ENCODE data around the gene MPDZ. TPM values are rescaled to one million over a fixed set of nuclear protein-coding genes. Genes with fewer than 3 reads are reported as not detected.

MPDZ gene
- total RNA-seq, 1 donor from 2014 or later: 97.0 TPM

- Mint-ChIP-seq H3K36me3 (ENCODE audit: low read depth, unreplicated experiment) (no peaks in the 10 kb centered on the region), H3K4me1 (ENCODE audit: unreplicated experiment) (no peaks in the 10 kb centered on the region), H3K4me3 (ENCODE audit: unreplicated experiment) (no peak overlapping the region), H3K9me3 (ENCODE audit: unreplicated experiment) (no peaks in the 10 kb centered on the region), H3K27ac (ENCODE audit: unreplicated experiment) (no peak overlapping the region), H3K27me3 (ENCODE audit: unreplicated experiment) (no peaks in the 10 kb centered on the region)
- no peak for DNase-seq (ENCODE audit: low spot score)
- no peak for TF ChIP-seq CTCF (IDR thresholded peaks at IDR 0.05; ENCODE audit: unreplicated experiment)
Observed at GRCh38 chr9:13064676-13065075, 214.8 kb downstream of the MPDZ start.

- H3K36me3 Mint-ChIP-seq (ENCODE audit: low read depth, unreplicated experiment): no peaks in the 10 kb centered on the region
- no peak overlapping the region for H3K4me3 Mint-ChIP-seq (ENCODE audit: unreplicated experiment)
- TF ChIP-seq CTCF (IDR thresholded peaks at IDR 0.05; ENCODE audit: unreplicated experiment): no peak
- no peaks in the 10 kb centered on the region for H3K27me3 Mint-ChIP-seq (ENCODE audit: unreplicated experiment)
- DNase-seq (ENCODE audit: low spot score): no peak
- no peak overlapping the region for H3K27ac Mint-ChIP-seq (ENCODE audit: unreplicated experiment)
- no peaks in the 10 kb centered on the region for H3K9me3 Mint-ChIP-seq (ENCODE audit: unreplicated experiment)
- no peaks in the 10 kb centered on the region for H3K4me1 Mint-ChIP-seq (ENCODE audit: unreplicated experiment)
Observed at GRCh38 chr9:13063880-13064459, 215.5 kb downstream of the MPDZ start.

- Mint-ChIP-seq H3K4me1 (ENCODE audit: unreplicated experiment) (no peaks in the 10 kb centered on the region), H3K27ac (ENCODE audit: unreplicated experiment) (no peak overlapping the region), H3K9me3 (ENCODE audit: unreplicated experiment) (no peaks in the 10 kb centered on the region), H3K27me3 (ENCODE audit: unreplicated experiment) (no peaks in the 10 kb centered on the region), H3K4me3 (ENCODE audit: unreplicated experiment) (no peak overlapping the region), H3K36me3 (ENCODE audit: low read depth, unreplicated experiment) (no peaks in the 10 kb centered on the region)
- no peak for DNase-seq (ENCODE audit: low spot score)
- TF ChIP-seq CTCF (IDR thresholded peaks at IDR 0.05; ENCODE audit: unreplicated experiment): no peak
Observed at GRCh38 chr9:13061390-13061789, 218.1 kb downstream of the MPDZ start.
